HEK293 (cell line): ENCODE measurements around the gene HRG.

ENCODE experiments used
- CTCF ChIA-PET: fragments of 350-600 bp; formaldehyde crosslinking; extraction: SDS; loops from one replicate; lab custom pipeline; 2021; ENCODE audit warnings: antibody characterized with exemption; lab: Yijun Ruan, JAX
- POLR2A ChIA-PET: fragments of 300-600 bp; formaldehyde crosslinking; extraction: SDS; loops from one replicate; lab custom pipeline; 2020; ENCODE audit warnings: antibody characterized with exemption, inconsistent platforms; lab: Yijun Ruan, JAX
- H3K27ac ChIP-seq: fragments of 200-500 bp; sonication (Bioruptor generic); 2 replicates; pipeline ENCODE4 v1.5.1; 2014; ENCODE audit warnings: low read depth, low read length, control low read depth, inconsistent platforms; ENCODE audit errors: extremely low read depth
- H3K36me3 ChIP-seq, 2 experiments: fragments of 200-500 bp in 1 of 2; sonication (Bioruptor generic) in 1 of 2; 1 replicate in 1 of 2; 2 replicates in 1 of 2; pipeline ENCODE4 v1.5.1; 2014 to 2017; ENCODE audit warnings: inconsistent platforms in 2 of 2, low read length in 2 of 2; ENCODE audit not compliant: control insufficient read depth in 2 of 2, insufficient read depth in 1 of 2
- H3K4me1 ChIP-seq: fragments of 200-500 bp; sonication (Bioruptor generic); 2 replicates; pipeline ENCODE4 v1.5.1; 2014; ENCODE audit warnings: mild to moderate bottlenecking, low read length, inconsistent platforms; ENCODE audit not compliant: control insufficient read depth, insufficient read depth
- H3K4me3 ChIP-seq: 2 replicates; pipeline ENCODE4 v1.5.1; 2011; ENCODE audit warnings: low read depth, mild to moderate bottlenecking, control low read depth, low read length, moderate library complexity
- H3K9me3 ChIP-seq: fragments of 200-500 bp; sonication (Bioruptor generic); 2 replicates; pipeline ENCODE4 v1.5.1; 2014; ENCODE audit warnings: low read depth, low read length, inconsistent platforms; ENCODE audit not compliant: control insufficient read depth, insufficient read depth
- ELK4 ChIP-seq: IDR thresholded peaks from 2 replicates; pipeline ENCODE4 v1.6.1; 2011; ENCODE audit warnings: mild to moderate bottlenecking, low read depth, low read length, borderline replicate concordance
- KLF8 ChIP-seq: fragments of 450-650 bp; formaldehyde crosslinking; IDR thresholded peaks from 2 replicates; pipeline ENCODE4 v1.5.1; 2016; ENCODE audit warnings: missing biosample characterization, missing genetic modification characterization
- MYNN ChIP-seq: fragments of 450-650 bp; formaldehyde crosslinking; IDR thresholded peaks from 2 replicates; pipeline ENCODE4 v1.5.1; 2016; ENCODE audit warnings: missing biosample characterization, missing genetic modification characterization, borderline replicate concordance
- RBAK ChIP-seq: fragments of 450-650 bp; formaldehyde crosslinking; IDR thresholded peaks from 2 replicates; pipeline ENCODE4 v1.5.1; 2016; ENCODE audit warnings: missing biosample characterization, missing genetic modification characterization
- SETDB1 ChIP-seq: IDR thresholded peaks from one replicate; pipeline ENCODE4 v1.6.1; 2017; ENCODE audit warnings: mild to moderate bottlenecking, low read length, moderate library complexity, mixed read lengths; ENCODE audit not compliant: insufficient read length
- YY2 ChIP-seq: fragments of 450-650 bp; formaldehyde crosslinking; IDR thresholded peaks from 2 replicates; pipeline ENCODE4 v1.5.1; 2016; ENCODE audit warnings: missing biosample characterization, missing genetic modification characterization
- ZBTB20 ChIP-seq: fragments of 450-650 bp; formaldehyde crosslinking; IDR thresholded peaks from 2 replicates; pipeline ENCODE4 v1.5.1; 2016; ENCODE audit warnings: missing biosample characterization, missing genetic modification characterization
- ZBTB26 ChIP-seq: fragments of 450-650 bp; formaldehyde crosslinking; optimal IDR thresholded peaks from 2 replicates; pipeline ENCODE3; 2016; ENCODE audit warnings: missing biosample characterization, mild to moderate bottlenecking, missing genetic modification characterization
- ZIC2 ChIP-seq: fragments of 450-650 bp; formaldehyde crosslinking; IDR thresholded peaks from 2 replicates; pipeline ENCODE4 v1.5.1; 2016; ENCODE audit warnings: missing biosample characterization, missing genetic modification characterization
- ZNF138 ChIP-seq: fragments of 450-650 bp; formaldehyde crosslinking; IDR thresholded peaks from 2 replicates; pipeline ENCODE4 v1.5.1; 2016; ENCODE audit warnings: missing biosample characterization, missing genetic modification characterization, borderline replicate concordance
- ZNF174 ChIP-seq: fragments of 450-650 bp; formaldehyde crosslinking; IDR thresholded peaks from 2 replicates; pipeline ENCODE4 v1.5.0; 2017; ENCODE audit warnings: missing biosample characterization, mild to moderate bottlenecking, missing genetic modification characterization
- ZNF324 ChIP-seq: fragments of 450-650 bp; formaldehyde crosslinking; IDR thresholded peaks from 2 replicates; pipeline ENCODE4 v1.5.1; 2016; ENCODE audit warnings: missing biosample characterization, missing genetic modification characterization
- ZNF341 ChIP-seq: fragments of 450-650 bp; formaldehyde crosslinking; IDR thresholded peaks from 2 replicates; pipeline ENCODE4; 2016; ENCODE audit warnings: low read depth, missing biosample characterization, missing genetic modification characterization
- ZNF449 ChIP-seq: fragments of 450-650 bp; formaldehyde crosslinking; IDR thresholded peaks from 2 replicates; pipeline ENCODE4 v1.5.1; 2017; ENCODE audit warnings: missing biosample characterization, mild to moderate bottlenecking, missing genetic modification characterization, moderate library complexity
- ZNF548 ChIP-seq: fragments of 450-650 bp; formaldehyde crosslinking; IDR thresholded peaks from 2 replicates; pipeline ENCODE4 v1.5.1; 2016; ENCODE audit warnings: missing biosample characterization, missing genetic modification characterization
- ZNF549 ChIP-seq: fragments of 450-650 bp; IDR thresholded peaks from 2 replicates; pipeline ENCODE4 v1.5.1; 2018; ENCODE audit warnings: missing biosample characterization, missing genetic modification characterization, mild to moderate bottlenecking, inconsistent platforms, moderate library complexity
- ZNF561 ChIP-seq: fragments of 450-650 bp; IDR thresholded peaks from 2 replicates; pipeline ENCODE4 v1.5.1; 2018; ENCODE audit warnings: missing biosample characterization, missing genetic modification characterization, borderline replicate concordance
- ZNF626 ChIP-seq: fragments of 450-650 bp; sonication (Bioruptor Pico); formaldehyde crosslinking; IDR thresholded peaks from 2 replicates; pipeline ENCODE4 v1.5.1; 2018; ENCODE audit warnings: missing biosample characterization, missing genetic modification characterization, inconsistent platforms
- ZNF677 ChIP-seq: fragments of 450-650 bp; IDR thresholded peaks from 2 replicates; pipeline ENCODE4 v1.5.0; 2018; ENCODE audit warnings: missing biosample characterization, mild to moderate bottlenecking, missing genetic modification characterization, moderate library complexity
- ZNF747 ChIP-seq: fragments of 450-650 bp; formaldehyde crosslinking; IDR thresholded peaks from 2 replicates; pipeline ENCODE4 v1.5.1; 2016; ENCODE audit warnings: missing biosample characterization, missing genetic modification characterization
- ZSCAN18 ChIP-seq: fragments of 450-650 bp; formaldehyde crosslinking; IDR thresholded peaks from 2 replicates; pipeline ENCODE4 v1.5.1; 2016; ENCODE audit warnings: missing biosample characterization, missing genetic modification characterization
- ZSCAN5A ChIP-seq: fragments of 450-650 bp; formaldehyde crosslinking; IDR thresholded peaks from 2 replicates; pipeline ENCODE4 v1.5.1; 2016; ENCODE audit warnings: missing biosample characterization, missing genetic modification characterization

The HRG gene

GRCh38 chr3:186619787-186620212, 46.0 kb upstream of the HRG start:
- ChIA-PET CTCF (interaction anchor here (0.8 kb wide), 1 partner anchor 10 kb away, joined by 4 read pairs; no protein-coding TSS in a partner anchor), POLR2A (no interaction called here)
- no peak for TF ChIP-seq YY2 (tag by site-specific recombination)
- TF ChIP-seq KLF8 = no peak
- no peak for TF ChIP-seq SETDB1
- no peak for TF ChIP-seq ZNF626 (tag by site-specific recombination)
- TF ChIP-seq ZNF747 = no peak
- TF ChIP-seq ZBTB20 (tag by site-specific recombination) = no peak
- TF ChIP-seq ZBTB26 (tag by site-specific recombination) = no peak
- no peak for TF ChIP-seq ZNF324 (tag by site-specific recombination)
- TF ChIP-seq ZNF174 (tag by site-specific recombination) = no peak
- TF ChIP-seq ZNF548 (tag by site-specific recombination) = no peak
- Histone ChIP-seq H3K9me3 (no peaks in the 10 kb centered on the region), H3K36me3 (no peaks in the 10 kb centered on the region), H3K4me3 (no peak overlapping the region), H3K27ac (no peak overlapping the region), H3K4me1 (no peaks in the 10 kb centered on the region)

- Histone ChIP-seq H3K4me3 (no peak overlapping the region), H3K9me3 (no peaks in the 10 kb centered on the region), H3K4me1 (no peaks in the 10 kb centered on the region), H3K27ac (no peak overlapping the region), H3K36me3 (no peaks in the 10 kb centered on the region)
- ChIA-PET CTCF (interaction anchor here (0.6 to 0.8 kb wide), 2 partner anchors 9 to 637 kb away, joined by 4 read pairs; no protein-coding TSS in a partner anchor), POLR2A (no interaction called here)
- TF ChIP-seq ZNF561 (tag by site-specific recombination) = no peak
- no peak for TF ChIP-seq ZSCAN18 (tag by site-specific recombination)
- no peak for TF ChIP-seq ZNF549
- no peak for TF ChIP-seq ZNF449 (tag by site-specific recombination)
These were observed 45.4 kb upstream of the HRG start for GRCh38 chr3:186620213-186621092.

- no peak overlapping the region for H3K27ac ChIP-seq
- TF ChIP-seq RBAK (tag by site-specific recombination) (no peak), ZIC2 (tag by site-specific recombination) (no peak), ZNF341 (tag by site-specific recombination) (no peak), ZNF677 (no peak), ZSCAN5A (tag by site-specific recombination) (no peak), ZNF138 (no peak), MYNN (tag by site-specific recombination) (no peak), ELK4 (no peak)
- H3K9me3 ChIP-seq = no peaks in the 10 kb centered on the region
- H3K4me1 ChIP-seq = no peaks in the 10 kb centered on the region
- ChIA-PET CTCF (interaction anchor here (0.6 to 2.9 kb wide), 2 partner anchors 8 to 522 kb away, joined by 3 to 17 read pairs; no protein-coding TSS in a partner anchor), POLR2A (no interaction called here)
- H3K4me3 ChIP-seq = no peak overlapping the region
- no peaks in the 10 kb centered on the region for H3K36me3 ChIP-seq
These were observed 43.7 kb upstream of the HRG start for GRCh38 chr3:186621894-186622650.
